BJ (cell line): ENCODE measurements around the gene KRT4. TPM values are rescaled to one million over a fixed set of nuclear protein-coding genes. Genes with fewer than 3 reads are reported as not detected.

Source experiments
- CTCF ChIA-PET: fragments of 350-600 bp; formaldehyde crosslinking; extraction: SDS; loops from one replicate; lab custom pipeline; 2021; ENCODE audit warnings: antibody characterized with exemption, inconsistent platforms; lab: Yijun Ruan, JAX
- POLR2A ChIA-PET: fragments of 300-600 bp; sonication (Branson Sonifier 250); formaldehyde crosslinking; extraction: SDS; loops from one replicate; lab custom pipeline; 2021; ENCODE audit warnings: antibody characterized with exemption; lab: Charles Lee
- DNase-seq: peaks from one replicate; pipeline ENCODE4 v3.0.0-alpha.2; 2011; ENCODE audit warnings: low read depth
- H3K27me3 ChIP-seq: 2 replicates; pipeline ENCODE4 v1.6.0; 2011; ENCODE audit warnings: low read length; ENCODE audit not compliant: control insufficient read depth, insufficient read depth
- H3K36me3 ChIP-seq: 2 replicates; pipeline ENCODE4 v1.5.1; 2011; ENCODE audit warnings: low read length; ENCODE audit not compliant: control insufficient read depth, insufficient read depth
- H3K4me3 ChIP-seq: 2 replicates; pipeline ENCODE4 v1.5.1; 2011; ENCODE audit warnings: low read depth, mild to moderate bottlenecking, control low read depth, low read length
- CTCF ChIP-seq: IDR thresholded peaks from 2 replicates; pipeline ENCODE4 v1.5.1; 2011; ENCODE audit warnings: low read depth, mild to moderate bottlenecking, control low read depth, inconsistent platforms, low read length, moderate library complexity; ENCODE audit not compliant: insufficient read depth
- polyA plus RNA-seq: library from polyadenylated mRNA; depleted of rRNA; stranded (reverse); fragments of >200 nt; gene quantifications from 2 replicates; pipeline ENCODE4 v1.2.3, GENCODE V29; 2011

Gene KRT4
- polyA plus RNA-seq, 1 experiment: 0.12 TPM

- CTCF ChIA-PET: no interaction called here
- H3K36me3 ChIP-seq: no peaks in the 10 kb centered on the region
- no peak overlapping the region for H3K4me3 ChIP-seq
- H3K27me3 ChIP-seq: peaks cover 12% of the 10 kb centered on the region
- POLR2A ChIA-PET: no interaction called here
- no peak for TF ChIP-seq CTCF
- DNase-seq: no peak
Observed at GRCh38 chr12:52812073-52812400, 1.9 kb downstream of the KRT4 start.

DNA sequence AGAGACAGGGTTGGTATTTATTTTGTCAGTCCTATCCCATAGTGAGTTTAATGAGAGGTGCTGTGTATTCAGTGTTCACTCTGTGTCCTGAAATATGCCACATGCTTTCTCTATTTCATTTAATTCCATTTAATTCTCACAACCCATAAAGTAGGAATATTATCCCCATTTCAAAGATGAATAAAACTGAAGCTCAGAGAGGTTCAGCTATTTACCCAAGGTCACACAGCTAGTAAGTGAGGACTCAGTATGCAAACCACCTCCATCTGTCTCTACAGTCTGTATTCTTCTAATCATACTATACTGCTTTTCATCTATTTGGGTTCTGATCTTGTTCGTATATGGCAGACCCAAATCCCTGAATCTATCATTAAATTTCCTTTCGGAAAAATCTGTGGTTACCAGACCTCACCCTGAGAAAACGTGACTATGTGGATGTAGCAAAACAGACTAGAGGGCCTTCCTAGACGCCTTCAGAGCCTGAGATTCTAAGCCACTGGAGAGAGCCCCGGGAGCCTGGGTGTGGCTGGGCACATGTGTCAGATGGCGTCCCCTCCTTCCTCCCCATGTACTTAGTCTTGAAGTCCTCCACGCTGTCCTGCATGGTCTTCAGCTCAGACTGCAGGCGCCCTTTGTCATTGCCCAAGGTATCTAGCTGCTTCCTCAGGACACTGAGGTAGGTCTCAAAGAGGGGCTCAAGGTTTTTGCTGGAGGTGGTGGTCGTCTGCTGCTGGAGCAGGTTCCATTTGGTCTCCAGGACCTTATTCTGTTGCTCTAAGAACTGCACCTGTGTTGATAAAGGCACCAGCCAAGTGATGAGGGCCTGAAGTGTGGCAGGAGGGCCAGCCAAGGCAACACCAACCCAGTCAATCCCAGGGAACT is 2.5 kb downstream of the KRT4 start:
- no peak for TF ChIP-seq CTCF
- no peak for DNase-seq
- Histone ChIP-seq H3K27me3 (peaks cover 10% of the 10 kb centered on the region), H3K36me3 (no peaks in the 10 kb centered on the region), H3K4me3 (no peak overlapping the region)
- POLR2A ChIA-PET: no interaction called here
- CTCF ChIA-PET: no interaction called here

GRCh38 chr12:52810554-52810953 is 3.4 kb downstream of the KRT4 start:
- H3K36me3 ChIP-seq: no peaks in the 10 kb centered on the region
- POLR2A ChIA-PET: no interaction called here
- no peak overlapping the region for H3K4me3 ChIP-seq
- CTCF ChIA-PET: interaction anchor here (0.7 kb wide), 1 partner anchor 12 kb away, joined by 3 read pairs; no protein-coding TSS in a partner anchor
- peaks cover 13% of the 10 kb centered on the region for H3K27me3 ChIP-seq
- no peak for TF ChIP-seq CTCF
- DNase-seq: no peak

DNA sequence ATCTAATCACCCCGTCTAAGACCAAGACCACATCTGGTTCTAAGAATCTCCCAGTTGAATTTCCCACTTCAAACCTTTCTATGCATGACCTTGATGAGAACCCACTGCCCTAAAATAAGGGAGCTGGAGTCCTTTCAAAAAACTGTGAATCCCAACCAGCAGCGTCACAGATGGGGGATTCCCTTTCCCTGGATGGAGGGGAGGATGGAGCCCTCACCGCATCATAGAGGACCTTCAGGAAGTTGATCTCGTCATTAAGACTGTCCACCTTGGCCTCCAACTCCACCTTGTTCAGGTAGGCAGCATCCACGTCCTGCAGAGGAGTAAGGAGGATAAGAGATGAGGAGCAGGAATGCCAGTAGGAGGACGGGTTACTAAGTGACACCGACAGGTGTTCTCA is 4.8 kb downstream of the KRT4 start:
- TF ChIP-seq CTCF: no peak
- H3K4me3 ChIP-seq: no peak overlapping the region
- H3K36me3 ChIP-seq: no peaks in the 10 kb centered on the region
- H3K27me3 ChIP-seq: peaks cover 13% of the 10 kb centered on the region
- DNase-seq: no peak
- POLR2A ChIA-PET: no interaction called here
- CTCF ChIA-PET: interaction anchor here (1.5 kb wide), 1 partner anchor 17 kb away, joined by 3 read pairs; no protein-coding TSS in a partner anchor

DNA sequence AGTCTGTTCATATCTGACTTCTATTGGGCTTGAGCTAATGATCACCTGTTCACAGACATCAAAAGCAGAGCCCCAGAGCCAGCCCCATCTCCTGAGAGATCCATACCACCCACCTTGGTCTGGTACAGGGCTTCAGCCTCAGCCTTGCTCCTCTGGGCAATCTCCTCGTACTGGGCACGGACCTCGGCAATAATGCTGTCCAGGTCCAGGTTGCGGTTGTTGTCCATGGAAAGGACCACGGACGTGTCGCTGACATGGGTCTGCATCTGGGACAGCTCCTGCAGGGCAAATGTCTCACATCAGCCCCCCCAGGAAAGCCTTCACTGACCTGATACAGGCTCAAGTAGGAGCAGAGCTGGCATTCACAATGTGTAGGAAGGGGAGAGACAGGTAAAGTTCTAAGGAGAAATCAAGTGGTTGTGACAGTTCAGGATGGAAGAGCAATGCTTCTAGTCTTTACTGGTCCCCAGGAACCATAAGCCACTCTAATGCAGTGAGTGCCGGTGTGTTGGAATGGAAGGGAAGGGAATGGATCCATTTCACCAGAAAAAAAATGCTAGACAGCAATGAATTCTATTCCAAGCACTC is 5.2 kb downstream of the KRT4 start:
- DNase-seq: no peak
- no peak for TF ChIP-seq CTCF
- Histone ChIP-seq H3K27me3 (peaks cover 14% of the 10 kb centered on the region), H3K36me3 (no peaks in the 10 kb centered on the region), H3K4me3 (no peak overlapping the region)
- ChIA-PET CTCF (interaction anchor here (1.5 kb wide), 1 partner anchor 16 kb away, joined by 3 read pairs; no protein-coding TSS in a partner anchor), POLR2A (no interaction called here)
